ENCODE data around the gene GNL2.
"Not testable (repeated sequence)": the region's sequence is repeated elsewhere in the genome, so short reads cannot be mapped to it uniquely, and the experiment has no call there.

Gene GNL2

DNA sequence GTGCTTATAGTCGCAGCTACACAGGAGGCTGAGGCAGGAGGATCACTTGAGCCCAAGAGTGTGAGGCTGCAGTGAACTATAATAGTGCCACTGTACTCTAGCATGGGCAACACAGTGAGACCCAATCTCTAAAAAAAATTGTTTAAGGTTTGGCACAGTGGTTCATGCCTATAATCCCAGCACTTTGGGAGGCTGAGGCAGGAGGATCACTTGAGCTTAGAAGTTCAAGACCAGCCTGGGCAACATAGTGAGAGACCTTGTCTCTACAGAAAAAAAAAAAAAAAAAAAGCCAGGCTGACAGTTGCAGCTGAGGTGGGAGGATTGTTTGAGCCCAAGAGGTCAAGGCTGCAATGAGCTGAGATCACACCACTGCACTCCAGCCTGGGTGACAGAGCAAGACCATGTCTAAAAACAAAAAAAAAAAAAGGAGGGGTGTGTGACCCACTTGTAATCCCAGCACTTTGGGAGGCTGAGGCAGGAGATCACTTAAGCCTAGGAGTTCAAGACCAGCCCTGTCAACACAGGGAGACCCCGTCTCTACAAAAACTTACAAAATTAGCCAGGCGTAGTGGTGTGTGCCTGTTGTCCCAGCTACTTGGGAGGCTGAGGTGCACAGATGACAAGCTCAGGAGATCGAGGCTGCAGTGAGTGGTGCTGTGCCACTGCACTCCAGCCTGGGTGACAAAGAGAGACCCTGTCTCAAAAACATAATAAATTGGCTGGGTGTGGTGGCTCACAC, 63.1 kb downstream of the GNL2 start:
- H3K27ac Mint-ChIP-seq; H3K27me3 Mint-ChIP-seq; DNase-seq (ENCODE audit: low spot score in 2 of 2); H3K4me3 Mint-ChIP-seq; H3K9me3 Mint-ChIP-seq; ATAC-seq (ENCODE audit: low read depth); H3K4me1 Mint-ChIP-seq: not testable (repeated sequence)
- H3K36me3 Mint-ChIP-seq = peaks cover 12% of the 10 kb centered on the region

DNA sequence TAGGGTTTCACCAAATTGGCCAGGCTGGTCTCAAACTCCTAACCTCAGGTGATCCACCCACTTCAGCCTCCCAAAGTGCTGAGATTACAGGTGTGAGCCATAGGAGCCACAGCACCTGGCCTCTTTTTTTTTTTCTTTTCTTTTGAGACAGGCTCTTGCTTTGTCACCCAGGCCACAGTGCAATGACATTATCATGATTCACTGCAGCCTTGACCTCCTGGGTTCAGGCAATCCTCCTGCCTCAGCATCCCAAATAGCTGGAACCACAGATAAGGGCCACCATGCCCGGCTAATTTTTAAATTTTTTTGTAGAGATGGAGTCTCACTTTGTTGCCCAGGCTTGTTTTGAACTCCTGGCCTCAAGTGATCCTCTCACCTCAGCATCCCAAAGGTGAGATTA, 65.8 kb downstream of the GNL2 start:
- not testable (repeated sequence) for ATAC-seq (ENCODE audit: low read depth); H3K36me3 Mint-ChIP-seq; H3K27ac Mint-ChIP-seq; H3K27me3 Mint-ChIP-seq; H3K4me3 Mint-ChIP-seq; DNase-seq (ENCODE audit: low spot score in 2 of 2); H3K4me1 Mint-ChIP-seq; H3K9me3 Mint-ChIP-seq

DNA sequence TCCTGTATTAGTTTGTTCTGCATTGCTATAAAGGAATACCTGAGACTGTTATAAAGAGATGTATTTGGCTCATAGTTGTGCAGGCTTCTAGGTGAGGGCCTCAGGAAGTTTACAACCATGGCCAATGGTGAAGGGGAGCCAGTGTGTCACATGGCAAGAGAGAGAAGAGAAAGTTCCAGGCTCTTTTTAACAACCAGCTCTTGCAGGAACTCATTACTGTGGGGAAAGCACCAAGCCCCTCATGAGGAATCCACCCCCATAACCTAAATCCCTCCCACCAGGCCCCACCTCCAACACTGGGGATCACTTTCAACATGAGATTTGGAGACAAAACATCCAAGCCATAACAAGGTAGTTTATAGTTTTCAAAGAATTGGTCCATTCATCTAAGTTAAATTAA, 76.1 kb downstream of the GNL2 start:
- H3K9me3 Mint-ChIP-seq = no peaks in the 10 kb centered on the region
- peaks cover 5% of the 10 kb centered on the region for H3K4me1 Mint-ChIP-seq
- no peak for ATAC-seq (ENCODE audit: low read depth)
- no peak overlapping the region for H3K4me3 Mint-ChIP-seq
- H3K27me3 Mint-ChIP-seq = no peaks in the 10 kb centered on the region
- H3K27ac Mint-ChIP-seq = no peak overlapping the region
- no peaks in the 10 kb centered on the region for H3K36me3 Mint-ChIP-seq
- DNase-seq (ENCODE audit: low spot score in 2 of 2) = no peak

DNA sequence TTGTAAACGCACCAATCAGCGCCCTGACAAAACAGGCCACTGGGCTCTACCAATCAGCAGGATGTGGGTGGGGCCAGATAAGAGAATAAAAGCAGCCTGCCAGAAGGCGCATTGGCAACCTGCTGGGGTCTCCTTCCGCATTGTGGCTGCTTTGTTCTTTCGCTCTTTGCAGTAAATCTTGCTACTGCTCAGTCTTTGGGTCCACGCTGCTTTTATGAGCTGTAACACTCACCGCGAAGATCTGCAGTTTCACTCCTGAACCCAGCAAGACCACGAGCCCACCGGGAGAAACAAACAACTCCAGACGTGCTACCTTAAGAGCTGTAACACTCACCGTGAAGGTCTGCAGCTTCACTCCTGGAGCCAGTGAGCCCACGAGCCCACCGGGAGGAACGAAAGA, 76.8 kb downstream of the GNL2 start:
- H3K27me3 Mint-ChIP-seq; H3K4me3 Mint-ChIP-seq; DNase-seq (ENCODE audit: low spot score in 2 of 2); H3K4me1 Mint-ChIP-seq; H3K9me3 Mint-ChIP-seq; H3K36me3 Mint-ChIP-seq; H3K27ac Mint-ChIP-seq; ATAC-seq (ENCODE audit: low read depth): not testable (repeated sequence)

GRCh38 chr1:37518241-37518640, 77.5 kb downstream of the GNL2 start:
- H3K4me3 Mint-ChIP-seq; ATAC-seq (ENCODE audit: low read depth); H3K36me3 Mint-ChIP-seq; H3K9me3 Mint-ChIP-seq; DNase-seq (ENCODE audit: low spot score in 2 of 2); H3K27me3 Mint-ChIP-seq; H3K27ac Mint-ChIP-seq: not testable (repeated sequence)
- H3K4me1 Mint-ChIP-seq = peaks cover 12% of the 10 kb centered on the region

- Mint-ChIP-seq H3K4me1 (peaks cover 14% of the 10 kb centered on the region), H3K27ac (no peak overlapping the region), H3K4me3 (no peak overlapping the region), H3K9me3 (no peaks in the 10 kb centered on the region), H3K27me3 (no peaks in the 10 kb centered on the region), H3K36me3 (peaks cover 1% of the 10 kb centered on the region)
- ATAC-seq (ENCODE audit: low read depth) = no peak
- no peak for DNase-seq (ENCODE audit: low spot score in 2 of 2)
Observed at GRCh38 chr1:37517569-37517968, 78.2 kb downstream of the GNL2 start.
